Mucosa of descending colon (tissue), 3 donors: ENCODE data around the gene ZCCHC14. TPM values are rescaled to one million over a fixed set of nuclear protein-coding genes. Genes with fewer than 3 reads are reported as not detected.

Experiments used
- ATAC-seq: fragments of 200-7000 bp; cut with Tn5 transposase; one replicate; pipeline ENCODE4 v1.9.1; 2020; ENCODE audit warnings: mild to moderate bottlenecking, moderate library complexity
- DNase-seq, 3 donors: peaks; one replicate each; pipeline ENCODE4 v3.0.0-alpha.2; 2020
- H3K36me3 ChIP-seq: fragments of 200-600 bp; one replicate; pipeline ENCODE4 v1.8.0; 2021; ENCODE audit warnings: low read depth, mild to moderate bottlenecking
- H3K4me1 ChIP-seq: fragments of 200-600 bp; one replicate; pipeline ENCODE4 v1.8.0; 2021; ENCODE audit warnings: low read depth, mild to moderate bottlenecking
- H3K4me3 ChIP-seq: fragments of 200-600 bp; one replicate; pipeline ENCODE4 v1.8.0; 2021; ENCODE audit warnings: mild to moderate bottlenecking
- H3K9me3 ChIP-seq: fragments of 200-600 bp; one replicate; pipeline ENCODE4 v1.8.0; 2021; ENCODE audit warnings: mild to moderate bottlenecking
- intact Hi-C, 2 donors: fragments of 100-400 bp; cut with DNase I in 1 of 2; cut with micrococcal nuclease in 1 of 2; formaldehyde crosslinking; loops; one replicate each; pipeline versions ENCODE4 v1.11.0 to v1.11.1; 2022; cut with DNase I, micrococcal nuclease
- total RNA-seq, 3 donors: library from RNA; stranded (reverse); fragmentation: NEBNext Ultra II Directional in 2 of 3; extraction: Animal tissue kit (Norgen Biotek cat#: 25700) in 2 of 3; gene quantifications; one replicate each; pipeline versions ENCODE4 v1.2.1 to v1.2.4, GENCODE V29; 2021 to 2023
- TF ChIP-seq, protein P1 (sequence below): fragments of 200-600 bp; IDR thresholded peaks from one replicate; pipeline ENCODE4 v1.8.0; 2022; ENCODE audit warnings: antibody characterized with exemption, mild to moderate bottlenecking
- donor health status: DM: no; HTN: no; CAD: no; lungs with moderate emphysema.
- donor health status: DM: no; HTN: no; CAD: no.
- donor health status: DM: no; HTN: yes; CAD: no.

ZCCHC14 gene
- total RNA-seq, 3 donors from 2014 or later = 30.3 to 36.4 (median 32.3) TPM

DNA sequence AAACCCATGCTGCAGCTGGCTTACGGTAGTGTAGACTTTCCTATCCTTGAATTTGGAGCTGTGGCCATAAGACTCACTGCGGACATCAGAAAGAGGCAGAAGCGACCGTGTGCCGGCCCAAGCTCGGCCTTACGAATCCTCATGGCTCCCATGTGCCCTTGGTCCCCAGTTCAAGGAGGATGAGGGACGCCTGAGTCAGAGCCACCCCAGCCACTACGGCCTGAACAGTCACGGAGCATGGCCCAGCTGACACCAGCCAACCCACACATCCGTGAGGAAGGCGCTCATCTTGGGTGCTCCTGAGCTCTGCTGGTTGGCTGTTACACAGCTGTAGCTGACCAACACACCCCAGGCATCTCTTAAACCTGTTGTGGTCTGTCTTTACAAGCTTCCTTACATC is 44.0 kb downstream of the ZCCHC14 start:
- ATAC-seq = no peak
- H3K36me3 ChIP-seq = no peaks in the 10 kb centered on the region

GRCh38 chr16:87447323-87447722 is 45.5 kb downstream of the ZCCHC14 start:
- Histone ChIP-seq H3K4me3 (no peak overlapping the region), H3K36me3 (no peaks in the 10 kb centered on the region), H3K9me3 (no peaks in the 10 kb centered on the region), H3K4me1 (no peaks in the 10 kb centered on the region)
- intact Hi-C loops = no loop called here
- TF ChIP-seq, protein P1, sequence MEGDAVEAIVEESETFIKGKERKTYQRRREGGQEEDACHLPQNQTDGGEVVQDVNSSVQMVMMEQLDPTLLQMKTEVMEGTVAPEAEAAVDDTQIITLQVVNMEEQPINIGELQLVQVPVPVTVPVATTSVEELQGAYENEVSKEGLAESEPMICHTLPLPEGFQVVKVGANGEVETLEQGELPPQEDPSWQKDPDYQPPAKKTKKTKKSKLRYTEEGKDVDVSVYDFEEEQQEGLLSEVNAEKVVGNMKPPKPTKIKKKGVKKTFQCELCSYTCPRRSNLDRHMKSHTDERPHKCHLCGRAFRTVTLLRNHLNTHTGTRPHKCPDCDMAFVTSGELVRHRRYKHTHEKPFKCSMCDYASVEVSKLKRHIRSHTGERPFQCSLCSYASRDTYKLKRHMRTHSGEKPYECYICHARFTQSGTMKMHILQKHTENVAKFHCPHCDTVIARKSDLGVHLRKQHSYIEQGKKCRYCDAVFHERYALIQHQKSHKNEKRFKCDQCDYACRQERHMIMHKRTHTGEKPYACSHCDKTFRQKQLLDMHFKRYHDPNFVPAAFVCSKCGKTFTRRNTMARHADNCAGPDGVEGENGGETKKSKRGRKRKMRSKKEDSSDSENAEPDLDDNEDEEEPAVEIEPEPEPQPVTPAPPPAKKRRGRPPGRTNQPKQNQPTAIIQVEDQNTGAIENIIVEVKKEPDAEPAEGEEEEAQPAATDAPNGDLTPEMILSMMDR = no peak
- ATAC-seq (no peak), DNase-seq (no peak)

More for the DNA sequence above, 44.0 kb downstream of the ZCCHC14 start:
- no peaks in the 10 kb centered on the region for H3K4me1 ChIP-seq
- no peaks in the 10 kb centered on the region for H3K9me3 ChIP-seq
- TF ChIP-seq, protein P1 = no peak
- peak in 1 of 3 donors; percentile 18 for DNase-seq
- intact Hi-C loops = no loop called here
- no peak overlapping the region for H3K4me3 ChIP-seq

- TF ChIP-seq, protein P1 = no peak
- Histone ChIP-seq H3K36me3 (no peaks in the 10 kb centered on the region), H3K4me3 (no peak overlapping the region), H3K4me1 (no peaks in the 10 kb centered on the region), H3K9me3 (no peaks in the 10 kb centered on the region)
- no peak for ATAC-seq
- intact Hi-C loops = no loop called here
- DNase-seq = no peak
Observed at GRCh38 chr16:87446479-87446878, 46.3 kb downstream of the ZCCHC14 start.

DNA sequence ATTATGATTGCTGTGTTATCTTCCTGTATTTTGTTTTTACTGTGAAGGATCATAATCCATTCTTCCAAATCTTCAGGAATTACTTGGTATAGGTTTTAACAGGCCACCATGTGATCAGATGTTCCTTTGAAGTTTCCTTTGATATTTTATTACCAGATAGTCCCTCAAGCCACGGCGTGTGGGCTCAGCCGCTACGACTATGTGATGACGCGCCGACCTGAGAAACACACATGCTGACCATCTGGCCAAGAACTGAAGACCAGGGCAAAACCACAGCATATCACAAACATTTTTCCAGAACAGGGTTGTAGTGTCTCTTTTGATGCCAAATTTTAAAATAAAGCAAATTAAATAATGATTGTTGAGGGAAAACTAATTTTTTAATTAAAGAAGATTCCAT is 47.3 kb downstream of the ZCCHC14 start:
- ATAC-seq = no peak
- TF ChIP-seq, protein P1 = no peak
- Histone ChIP-seq H3K36me3 (no peaks in the 10 kb centered on the region), H3K9me3 (no peaks in the 10 kb centered on the region), H3K4me3 (no peak overlapping the region), H3K4me1 (no peaks in the 10 kb centered on the region)
- no peak for DNase-seq
- intact Hi-C loops = no loop called here

- no peak for DNase-seq
Observed at GRCh38 chr16:87443964-87444363, 48.9 kb downstream of the ZCCHC14 start.

More at GRCh38 chr16:87443964-87444363, 48.9 kb downstream of the ZCCHC14 start:
- no peaks in the 10 kb centered on the region for H3K9me3 ChIP-seq
- TF ChIP-seq, protein P1 = no peak
- H3K4me3 ChIP-seq = no peak overlapping the region
- no peaks in the 10 kb centered on the region for H3K4me1 ChIP-seq
- no peak for ATAC-seq
- no peaks in the 10 kb centered on the region for H3K36me3 ChIP-seq
- intact Hi-C loops = no loop called here
